DMS 273 (cell line): ENCODE measurements around the gene CD300LG.
"Not testable (repeated sequence)": the region's sequence is repeated elsewhere in the genome, so short reads cannot be mapped to it uniquely, and the experiment has no call there.

Source experiments
- DNase-seq: peaks from one replicate; lab custom pipeline; 2025; ENCODE audit not compliant: unreplicated experiment; lab: John Stamatoyannopoulos, UW

Gene CD300LG

DNA sequence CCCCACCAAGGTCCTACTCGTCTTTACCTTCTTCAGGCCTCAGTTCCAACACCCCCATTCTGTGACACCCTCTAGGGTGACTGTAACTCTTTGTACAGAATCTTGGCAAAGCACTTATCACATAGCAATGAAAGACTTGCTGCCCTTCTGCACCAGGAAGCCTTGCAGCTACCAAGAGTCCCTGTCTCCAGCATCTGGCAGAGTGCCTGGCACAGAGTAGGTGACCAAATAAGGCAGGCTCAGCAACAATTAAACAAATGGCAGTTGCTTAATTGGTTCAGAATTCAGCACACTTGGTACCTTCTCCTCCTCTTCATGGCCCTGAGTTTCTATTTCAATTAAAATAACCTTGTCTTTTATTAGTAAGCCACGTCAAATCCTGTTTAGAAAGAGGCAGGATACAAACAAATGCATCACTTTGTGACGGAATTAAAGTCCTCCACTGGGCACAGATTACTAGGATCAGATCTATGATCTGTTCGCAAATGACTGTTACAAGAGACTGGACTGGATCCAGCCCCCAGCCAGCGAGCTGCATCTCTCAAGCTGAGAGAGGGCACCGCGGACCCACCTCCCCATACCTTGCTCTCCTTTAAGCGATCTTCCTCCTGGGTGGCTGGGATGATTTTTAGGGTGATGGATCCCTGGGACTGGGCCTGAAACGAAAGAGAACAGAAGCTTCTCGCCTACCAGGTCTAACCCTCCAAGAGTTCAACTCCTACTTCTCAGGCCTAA, 23.5 kb upstream of the CD300LG start:
- peak; percentile 43 for DNase-seq

DNA sequence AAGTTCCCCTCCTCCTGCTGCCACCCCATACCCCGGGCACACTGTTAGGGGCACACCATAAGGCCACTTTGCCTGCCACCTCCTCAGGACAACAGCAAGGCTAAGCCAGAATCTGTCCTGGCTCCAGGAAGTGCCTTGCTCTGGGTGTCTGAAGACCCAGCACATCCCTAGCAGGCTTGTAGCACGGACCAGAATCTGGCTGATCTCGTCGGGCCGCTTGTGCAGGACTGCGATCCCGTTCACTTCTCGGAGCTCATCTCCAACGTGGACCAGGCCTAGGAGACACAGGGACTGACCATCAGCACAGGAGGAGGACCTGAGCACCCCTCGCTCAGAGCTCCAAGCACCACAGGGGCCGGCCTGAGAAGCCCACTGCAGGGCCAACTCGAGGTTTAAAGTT, 21.4 kb upstream of the CD300LG start:
- no peak for DNase-seq

DNA sequence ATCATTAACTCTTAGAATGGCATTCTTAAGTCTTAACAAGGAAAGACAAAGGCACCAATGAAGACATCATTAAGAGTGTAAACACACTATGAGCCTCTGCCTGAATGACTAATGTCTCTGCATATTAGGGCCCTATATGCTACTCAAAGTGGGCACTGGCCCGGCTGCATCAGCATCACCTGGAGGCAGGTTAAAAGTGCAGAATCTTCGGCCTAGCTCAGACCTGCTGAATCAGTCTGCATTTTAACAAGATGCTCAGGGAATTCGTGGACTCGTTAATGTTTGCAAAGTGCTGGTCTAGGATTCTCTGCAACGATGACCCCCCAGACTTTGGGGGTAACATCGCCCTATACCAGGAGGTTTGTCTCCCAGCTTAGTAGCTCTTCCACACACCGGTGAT, 20.8 kb upstream of the CD300LG start:
- no peak for DNase-seq

DNA sequence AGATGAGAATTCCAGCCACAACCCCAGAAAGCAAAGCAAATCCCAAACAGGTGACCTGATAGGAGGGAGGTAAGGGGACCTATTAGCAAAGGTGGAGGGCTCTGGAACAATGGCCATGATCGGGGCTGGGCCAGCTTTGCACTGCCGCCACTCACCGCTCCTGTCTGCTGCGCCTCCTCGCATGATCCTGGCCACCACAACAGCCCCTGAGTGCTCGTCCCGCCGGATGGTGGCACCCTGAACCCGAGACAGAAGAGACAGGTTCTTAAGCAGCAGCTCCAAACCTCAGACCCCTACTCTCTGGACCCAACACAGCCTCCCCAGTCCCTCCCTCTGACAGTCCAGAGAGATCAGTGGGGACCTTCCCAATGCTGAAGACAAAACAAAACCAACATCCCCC, 19.4 kb upstream of the CD300LG start:
- DNase-seq = no peak

DNA sequence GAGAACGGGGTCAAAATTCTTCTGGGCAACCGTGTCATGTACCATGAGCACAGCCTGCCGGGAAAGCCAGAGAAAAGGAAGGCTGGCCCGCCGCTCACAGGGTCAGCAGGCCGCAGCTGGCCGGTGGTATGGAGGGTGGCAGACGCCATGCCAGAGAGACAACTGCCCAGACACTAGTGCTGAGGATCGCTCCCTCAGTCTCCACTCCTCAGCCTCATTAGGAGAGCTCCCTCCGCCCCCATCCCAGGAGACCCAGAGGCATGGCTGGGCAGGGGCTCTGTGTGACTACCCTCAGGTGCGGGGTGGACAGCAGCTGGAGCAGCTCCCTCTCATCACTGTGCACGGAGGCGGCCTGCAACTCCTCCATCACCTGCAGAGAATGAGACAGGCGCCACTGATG, 17.2 kb upstream of the CD300LG start:
- DNase-seq = no peak

DNA sequence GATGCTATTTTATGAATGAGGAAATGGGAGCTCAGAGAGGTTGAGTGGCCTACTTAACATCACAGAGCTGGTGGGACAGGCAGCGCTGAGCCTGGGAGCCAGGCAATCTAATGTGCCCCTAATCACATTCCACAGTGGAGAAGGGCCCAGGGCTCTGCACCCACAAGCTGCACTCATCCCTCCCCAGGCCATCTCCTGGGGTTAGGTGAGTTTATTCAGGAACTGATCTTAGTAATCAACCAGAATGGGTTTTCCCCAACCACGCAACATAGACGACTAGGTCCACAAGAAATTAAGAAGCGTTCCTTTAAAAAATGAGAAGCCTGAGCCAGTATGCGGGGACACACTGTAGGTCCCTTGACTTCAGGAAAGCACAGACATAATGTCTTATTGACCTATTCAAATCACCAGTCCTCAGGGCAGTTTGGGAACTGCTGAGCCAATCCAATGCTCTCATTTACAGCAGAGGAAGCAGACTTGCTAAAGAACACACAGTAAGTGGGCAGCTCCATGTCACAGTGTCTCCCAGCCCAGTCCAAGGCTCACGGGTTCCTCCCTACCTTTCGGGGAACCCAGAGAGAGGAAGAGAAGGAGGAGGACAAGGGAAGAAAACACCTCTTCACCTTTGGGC, 16.4 kb upstream of the CD300LG start:
- no peak for DNase-seq

DNA sequence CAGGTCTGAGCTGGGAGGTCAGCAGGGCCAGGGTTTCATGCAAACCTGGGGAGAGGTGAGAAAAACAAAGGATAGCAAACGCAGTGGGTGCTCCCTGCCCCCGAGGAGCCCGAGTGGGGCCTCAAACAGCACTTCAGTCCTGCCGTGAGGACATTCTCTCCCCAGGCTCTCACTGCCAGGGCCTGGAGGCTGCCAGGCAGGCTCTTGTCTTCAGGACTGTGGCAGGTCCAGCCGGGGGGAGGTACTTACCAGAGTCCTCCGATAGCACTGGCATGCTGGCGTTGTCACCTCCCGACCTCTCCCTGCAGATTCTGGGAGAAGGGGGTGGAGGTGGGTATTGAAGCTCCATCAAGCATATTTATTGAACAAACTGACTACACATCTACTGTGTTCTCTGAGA, 15.3 kb upstream of the CD300LG start:
- DNase-seq = no peak

DNA sequence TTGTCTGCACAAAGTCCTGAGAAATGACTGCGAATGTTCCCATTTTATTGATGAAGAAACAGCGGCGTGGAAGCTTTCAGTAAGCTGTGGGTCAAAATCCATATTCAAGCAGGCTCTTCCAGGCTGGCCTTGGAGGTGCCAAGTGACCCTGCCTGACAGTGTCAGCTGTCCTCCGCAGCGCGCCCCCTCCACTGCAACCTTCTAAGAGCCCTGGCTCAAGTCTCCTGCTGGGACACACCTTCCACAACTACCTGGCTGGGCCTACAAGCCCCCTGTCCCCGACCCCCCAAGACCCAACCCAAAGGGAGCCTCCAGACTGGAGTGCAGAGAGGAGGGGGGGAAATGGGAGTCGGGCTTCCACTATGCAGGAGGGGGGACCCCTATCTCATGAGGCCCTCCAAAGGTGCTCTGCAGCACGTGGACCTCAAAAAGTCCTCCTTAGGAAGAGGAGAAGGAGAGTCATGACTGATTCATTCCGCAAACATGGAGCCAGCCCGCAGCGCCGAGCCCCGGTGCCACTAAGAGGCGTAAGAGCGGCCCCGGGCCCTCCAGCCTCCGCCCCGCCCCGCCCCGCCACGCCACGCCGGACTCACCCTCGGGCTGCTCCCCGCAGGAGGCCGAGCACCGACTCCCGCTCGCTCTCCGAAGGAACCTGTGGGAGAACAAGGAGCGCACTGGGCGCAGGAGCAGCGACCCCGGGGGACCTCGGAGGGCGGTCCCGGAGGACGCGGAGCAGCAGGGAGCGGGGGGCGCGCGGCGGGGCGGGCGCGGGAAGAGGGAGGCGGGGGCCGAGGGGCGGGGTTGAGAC, 14.6 kb upstream of the CD300LG start:
- peak; percentile 74 for DNase-seq

DNA sequence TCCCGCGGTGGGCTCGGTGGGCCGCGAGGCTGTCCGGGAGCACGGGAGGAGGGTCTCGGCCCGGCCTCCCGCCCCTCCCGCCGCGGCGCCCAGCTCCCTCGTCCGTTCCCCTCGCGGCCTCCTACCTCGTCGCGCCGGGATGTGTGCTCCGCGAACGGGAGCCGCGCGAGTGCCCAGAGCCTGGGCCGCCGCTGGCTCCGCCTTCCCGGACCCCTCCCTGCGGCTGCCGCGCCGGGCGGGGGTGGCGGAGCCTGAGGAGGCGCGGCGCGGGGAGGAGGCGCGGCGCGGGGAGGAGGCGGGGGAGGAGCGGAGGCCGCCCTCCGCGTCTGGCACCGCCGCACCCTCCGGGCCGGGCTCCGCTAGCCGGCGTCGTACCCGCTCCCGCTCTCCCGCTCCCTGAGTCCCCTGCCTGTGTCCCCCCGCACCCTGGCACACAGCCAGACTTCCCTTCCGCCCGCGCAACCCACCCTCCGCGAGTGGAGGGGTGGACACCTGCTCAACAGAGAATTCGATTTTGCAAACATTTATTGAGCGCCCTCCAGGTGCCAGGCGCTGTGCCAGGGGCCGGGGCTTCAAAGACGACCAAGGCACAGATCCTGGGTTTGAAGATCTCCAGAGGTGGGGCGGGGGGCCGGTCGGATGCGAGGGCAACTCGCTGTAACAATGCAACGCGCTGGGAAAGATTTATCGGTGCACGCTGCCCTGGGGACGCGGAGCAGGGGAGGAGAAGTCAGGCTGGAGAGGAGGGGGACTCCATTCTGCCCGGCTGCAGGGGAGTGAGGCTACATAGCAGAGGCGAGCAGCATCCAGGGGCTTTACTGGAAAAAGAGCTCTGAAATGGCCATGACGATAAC, 13.8 kb upstream of the CD300LG start, which contains the start of gene MPP3:
Gene MPP3 (minus strand): TSS at position 171 of the 854 bp plus-strand sequence. CDS start 1,240 bp downstream, outside the sequence.
- DNase-seq = peak; percentile 95

DNA sequence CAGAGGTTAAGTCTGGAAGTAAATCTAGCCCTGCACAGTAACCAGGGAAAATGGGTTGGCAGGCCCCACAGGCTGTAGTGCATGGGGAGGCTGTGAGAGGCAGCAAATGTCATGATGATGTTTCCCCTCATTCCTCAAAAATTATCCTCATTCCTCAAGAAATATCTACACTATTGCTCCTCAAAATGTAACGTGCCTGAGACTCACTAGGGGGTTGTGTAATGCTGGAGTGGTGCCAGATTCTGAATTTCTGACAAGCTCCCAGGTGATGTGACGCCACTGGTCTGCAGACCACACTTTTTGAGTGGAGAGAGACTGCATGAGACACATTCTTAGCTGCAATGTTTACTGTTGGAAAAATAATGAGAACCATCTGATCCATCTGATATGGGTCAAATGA, 12.9 kb upstream of the CD300LG start:
- DNase-seq = no peak

DNA sequence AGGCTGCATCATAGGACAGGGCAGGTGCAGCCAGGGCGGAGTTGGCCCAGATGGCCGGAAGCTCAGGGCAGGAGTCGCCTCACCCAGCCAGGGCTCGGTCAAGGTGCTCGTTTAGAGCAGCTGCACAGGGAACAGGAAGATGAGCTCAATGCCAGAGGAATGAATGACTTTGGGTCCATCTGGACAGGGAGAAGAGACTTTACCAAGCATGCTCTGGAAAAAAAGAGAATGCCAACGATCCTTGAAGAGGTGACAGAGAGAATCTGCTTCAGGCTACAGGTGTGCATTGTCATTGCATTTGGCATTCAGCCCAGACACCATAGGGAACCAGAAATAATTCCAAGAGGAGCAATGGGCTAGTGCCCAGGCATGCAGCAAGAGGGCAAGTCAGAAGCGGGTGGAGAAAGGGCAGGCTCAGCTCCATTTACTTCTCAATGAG, 7.3 kb upstream of the CD300LG start:
- DNase-seq = peak; percentile 70

DNA sequence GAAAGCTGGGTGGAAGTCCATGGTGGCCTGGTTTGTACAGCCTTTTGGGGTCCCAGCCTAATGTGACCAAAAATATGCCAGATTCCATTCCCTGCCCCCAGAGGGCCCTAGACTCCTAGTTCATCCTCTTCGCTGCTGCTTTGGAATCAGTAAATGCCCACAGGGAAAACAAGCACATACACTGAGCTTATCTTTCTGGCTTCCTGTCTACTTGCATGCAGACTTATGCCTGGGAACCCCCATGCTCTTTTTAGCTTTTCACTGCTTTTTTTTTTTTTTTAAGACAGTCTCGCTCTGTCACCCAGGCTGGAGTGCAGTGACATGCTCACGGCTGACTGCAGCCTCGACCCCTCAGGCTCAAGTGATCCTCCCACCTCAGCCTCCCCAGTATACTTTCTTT, 6.2 kb upstream of the CD300LG start:
- DNase-seq = peak; percentile 62

DNA sequence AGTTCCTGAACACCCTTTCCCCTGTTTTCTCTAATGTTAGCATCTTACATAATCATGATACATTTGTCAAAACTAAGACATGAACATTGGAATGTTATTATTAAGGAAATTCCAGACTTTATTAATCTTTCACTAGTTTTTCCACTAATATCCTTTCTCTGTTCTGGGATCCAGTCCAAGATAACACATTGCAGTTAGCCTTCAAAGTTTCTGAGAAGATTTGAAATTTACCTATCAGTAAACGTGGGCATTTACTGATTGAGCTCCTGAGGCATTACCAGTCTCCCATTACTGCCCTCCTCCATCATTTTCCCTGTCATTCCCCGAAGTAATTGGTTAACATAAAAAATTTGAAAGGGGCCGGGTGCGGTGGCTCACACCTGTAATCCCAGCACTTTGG, 5.7 kb upstream of the CD300LG start:
- DNase-seq = no peak

DNA sequence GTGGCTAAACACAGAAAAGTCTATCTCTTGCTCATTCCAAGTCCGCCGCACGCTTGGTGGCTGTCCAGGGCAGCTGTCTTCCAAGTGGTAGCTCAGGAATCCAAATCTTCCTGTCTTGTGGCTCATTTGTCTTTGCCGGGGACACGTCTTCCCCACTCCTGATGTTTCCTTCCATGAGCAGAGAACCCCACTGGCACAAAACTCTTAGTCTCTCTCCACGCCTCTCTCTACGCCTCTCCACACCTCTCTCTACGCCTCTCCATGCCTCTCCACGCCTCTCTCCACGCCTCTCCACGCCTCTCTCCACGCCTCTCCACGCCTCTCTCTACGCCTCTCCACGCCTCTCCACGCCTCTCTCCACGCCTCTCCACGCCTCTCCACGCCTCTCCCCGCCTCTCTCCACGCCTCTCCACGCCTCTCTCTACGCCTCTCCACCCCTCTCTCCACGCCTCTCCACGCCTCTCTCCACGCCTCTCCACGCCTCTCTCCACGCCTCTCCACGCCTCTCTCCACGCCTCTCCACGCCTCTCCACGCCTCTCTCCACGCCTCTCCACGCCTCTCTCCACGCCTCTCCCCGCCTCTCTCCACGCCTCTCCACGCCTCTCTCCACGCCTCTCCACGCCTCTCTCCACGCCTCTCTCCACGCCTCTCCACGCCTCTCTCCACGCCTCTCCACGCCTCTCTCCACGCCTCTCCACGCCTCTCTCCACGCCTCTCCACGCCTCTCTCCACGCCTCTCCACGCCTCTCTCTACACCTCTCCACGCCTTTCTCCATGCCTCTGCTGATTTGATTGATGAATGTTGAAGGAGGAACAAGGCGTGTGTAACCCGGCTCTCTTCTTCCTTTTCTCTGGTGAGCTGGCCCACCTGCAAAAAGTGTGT, 4.6 kb upstream of the CD300LG start:
- not testable (repeated sequence) for DNase-seq

DNA sequence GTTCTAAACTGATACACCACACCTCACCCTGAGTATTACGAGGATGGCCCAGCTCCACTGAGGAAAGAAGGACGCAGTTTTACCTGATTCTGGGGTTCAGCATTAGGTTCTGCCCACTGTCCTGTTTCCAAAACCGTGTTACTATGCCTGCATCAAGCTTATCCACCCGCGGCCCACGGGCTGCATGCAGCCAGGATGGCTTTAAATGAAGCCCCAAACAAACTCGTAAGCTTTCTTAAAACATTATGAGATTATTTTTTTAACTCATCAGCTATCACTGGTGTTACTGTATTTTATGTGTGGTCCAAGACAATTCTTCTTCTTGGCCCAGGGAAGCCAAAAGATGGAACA, 4.0 kb upstream of the CD300LG start:
- no peak for DNase-seq

DNA sequence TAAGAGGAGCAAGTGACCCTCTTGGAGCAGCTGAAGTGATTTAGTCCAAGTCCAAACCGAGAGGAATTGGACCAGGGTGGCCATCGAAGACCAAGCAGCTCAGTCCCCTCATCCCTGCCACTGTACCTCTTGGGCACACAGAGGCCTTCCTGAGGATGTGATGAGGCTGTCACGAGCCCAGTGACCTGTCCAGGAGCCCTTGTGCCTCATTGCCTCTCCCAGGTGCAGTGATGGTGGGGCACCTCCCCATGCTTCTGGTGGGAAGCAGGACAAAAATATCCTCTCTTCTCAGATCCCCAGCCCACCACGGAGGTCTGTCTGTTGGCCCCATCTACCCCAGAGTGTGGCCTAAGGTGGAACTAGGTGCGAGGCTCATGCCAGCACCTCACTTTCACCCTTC, 2.7 kb upstream of the CD300LG start:
- no peak for DNase-seq

DNA sequence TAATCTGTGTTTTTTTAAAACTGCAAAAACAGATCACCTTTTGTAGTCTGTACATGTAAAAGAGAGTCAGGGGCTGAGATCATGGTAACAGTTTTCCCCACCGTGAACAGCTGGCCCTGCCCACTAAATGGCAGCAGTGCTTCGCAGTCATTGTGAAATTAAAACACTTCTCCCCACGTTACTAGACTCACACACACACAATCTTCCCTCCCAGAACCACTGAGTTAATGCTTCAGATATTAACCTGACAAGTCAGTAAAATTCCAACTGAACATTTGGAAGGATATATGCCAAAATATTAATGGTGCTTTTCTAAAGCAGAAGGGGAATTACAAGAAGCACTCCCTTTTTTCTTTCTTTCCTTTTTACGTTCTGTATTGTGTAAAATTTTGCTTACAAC, 1.2 kb upstream of the CD300LG start:
- no peak for DNase-seq

DNA sequence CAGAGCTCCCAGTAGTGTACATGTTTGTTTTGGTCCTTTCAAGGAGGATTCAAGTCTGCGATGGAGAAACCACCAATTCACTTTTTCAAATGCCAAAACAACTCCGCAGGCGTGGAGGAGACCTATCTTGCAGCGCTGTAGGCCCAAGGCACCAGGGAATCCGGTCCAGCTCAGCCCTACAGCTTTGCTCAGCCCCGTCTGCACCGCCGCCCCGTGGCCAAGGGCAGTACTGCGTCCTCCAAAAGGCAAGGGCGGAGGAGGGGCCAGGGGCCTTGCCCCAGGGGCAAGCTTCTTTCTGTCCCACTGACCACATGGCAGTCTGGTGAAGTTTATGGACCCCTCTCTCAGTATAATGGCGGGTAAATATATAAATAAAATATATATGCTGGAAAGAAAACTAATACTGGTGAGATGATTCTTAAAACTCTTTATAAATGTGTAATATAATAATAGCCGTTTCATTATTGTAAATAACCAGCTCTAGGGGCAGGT, 709 bp upstream of the CD300LG start:
- DNase-seq = peak; percentile 91

DNA sequence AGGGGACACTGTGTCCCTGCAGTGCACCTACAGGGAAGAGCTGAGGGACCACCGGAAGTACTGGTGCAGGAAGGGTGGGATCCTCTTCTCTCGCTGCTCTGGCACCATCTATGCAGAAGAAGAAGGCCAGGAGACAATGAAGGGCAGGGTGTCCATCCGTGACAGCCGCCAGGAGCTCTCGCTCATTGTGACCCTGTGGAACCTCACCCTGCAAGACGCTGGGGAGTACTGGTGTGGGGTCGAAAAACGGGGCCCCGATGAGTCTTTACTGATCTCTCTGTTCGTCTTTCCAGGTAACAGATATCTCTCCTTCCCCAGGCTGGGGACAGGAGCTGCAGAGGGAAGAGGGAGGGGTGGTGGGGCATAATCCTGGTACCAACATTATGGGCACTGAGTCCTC, 1.6 kb downstream of the CD300LG start:
- no peak for DNase-seq

DNA sequence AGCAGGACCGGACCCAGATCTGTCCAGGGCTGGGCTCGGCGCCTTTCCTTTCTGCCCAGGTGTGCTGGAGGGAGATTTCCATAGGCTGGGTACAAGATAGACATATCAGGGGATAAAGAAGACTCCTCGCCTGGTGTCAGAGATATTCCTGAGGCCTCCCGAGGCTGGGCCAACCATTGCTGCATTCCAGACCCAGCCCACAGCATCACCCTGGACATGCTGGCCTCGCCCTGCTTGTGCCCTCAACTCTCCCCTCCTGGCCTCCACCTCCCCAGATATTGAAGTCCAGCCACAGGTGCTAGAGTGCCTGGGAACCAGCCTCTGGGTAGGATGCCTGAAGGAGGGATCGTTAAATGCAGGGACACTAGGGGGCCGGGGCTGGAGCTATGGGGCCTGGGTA, 2.1 kb downstream of the CD300LG start:
- DNase-seq = no peak
